Vagina (tissue), 2 donors: ENCODE data around the gene MS4A4E. TPM values are rescaled to one million over a fixed set of nuclear protein-coding genes. Genes with fewer than 3 reads are reported as not detected.
"Not testable (repeated sequence)": the region's sequence is repeated elsewhere in the genome, so short reads cannot be mapped to it uniquely, and the experiment has no call there.

ENCODE experiments used
- DNase-seq, 2 donors: peaks; one replicate each; pipeline ENCODE4 v3.0.0-alpha.2; 2017; ENCODE audit errors: extremely low spot score in 2 of 2
- H3K27ac ChIP-seq: fragments of 200-600 bp; sonication (generic); one replicate; pipeline ENCODE4 v1.5.1; 2019
- H3K27me3 ChIP-seq: fragments of 200-600 bp; sonication (generic); one replicate; pipeline ENCODE4 v1.5.1; 2019
- H3K36me3 ChIP-seq, 2 donors: fragments of 200-600 bp; sonication (generic); one replicate each; pipeline ENCODE4 v1.5.1; 2017 to 2019
- H3K4me1 ChIP-seq: fragments of 200-600 bp; sonication (generic); one replicate; pipeline ENCODE4 v1.5.1; 2019
- H3K4me3 ChIP-seq, 2 donors: fragments of 200-600 bp; sonication (generic); 1 replicate in 1 of 2; 2 replicates in 1 of 2; pipeline ENCODE4 v1.5.1; 2016 to 2019
- H3K9me3 ChIP-seq: fragments of 200-600 bp; sonication (generic); one replicate; pipeline ENCODE4 v1.5.1; 2019
- CTCF ChIP-seq, 3 experiments: fragments of 450-650 bp in 2 of 3; fragments of 200-600 bp in 1 of 3; sonication (generic) in 1 of 3; IDR thresholded peaks; one replicate each; pipeline ENCODE4 v1.5.1; 2017 to 2019; ENCODE audit warnings: antibody characterized with exemption in 3 of 3, mild to moderate bottlenecking in 2 of 3, moderate library complexity in 2 of 3
- POLR2A ChIP-seq, 2 donors: fragments of 450-650 bp; IDR thresholded peaks; one replicate each; pipeline ENCODE4 v1.6.1; 2017; ENCODE audit warnings: antibody characterized with exemption in 2 of 2, mild to moderate bottlenecking in 2 of 2, moderate library complexity in 2 of 2
- POLR2AphosphoS5 ChIP-seq, 2 donors: sonication (generic); formaldehyde crosslinking; IDR thresholded peaks; one replicate each; pipeline ENCODE4 v1.9.0; 2017; ENCODE audit warnings: antibody characterized with exemption in 2 of 2, mild to moderate bottlenecking in 2 of 2, low read depth in 1 of 2; ENCODE audit not compliant: insufficient read depth in 1 of 2
- intact Hi-C: fragments of 100-400 bp; cut with DNase I; formaldehyde crosslinking; loops from one replicate; pipeline ENCODE4 v1.15.1; 2023
- total RNA-seq: library from RNA; depleted of rRNA; stranded (reverse); fragments of >200 nt; gene quantifications from one replicate; pipeline ENCODE4 v1.2.3, GENCODE V29; 2016

The MS4A4E gene
- 1.7 TPM for total RNA-seq

- no peaks in the 10 kb centered on the region for H3K36me3 ChIP-seq
- no peaks in the 10 kb centered on the region for H3K9me3 ChIP-seq
- TF ChIP-seq POLR2AphosphoS5 (IDR thresholded peaks at IDR 0.05; ENCODE audit: insufficient read depth in 1 of 2, low read depth in 1 of 2): no peak
- no peaks in the 10 kb centered on the region for H3K4me1 ChIP-seq
- H3K4me3 ChIP-seq: no peak within 1 kb of the TSS
- H3K27ac ChIP-seq: no peak within 1 kb of the TSS
- DNase-seq: no peak
- intact Hi-C loops: no loop called here
- H3K27me3 ChIP-seq: no peaks in the 10 kb centered on the region
Observed at GRCh38 chr11:60242740-60243239, at the start of gene MS4A4E. Gene MS4A4E (minus strand): TSS chr11:60243137. CDS start chr11:60230055, 13,082 bp downstream.

GRCh38 chr11:60292145-60292544, 49.2 kb upstream of the MS4A4E start:
- no peaks in the 10 kb centered on the region for H3K4me1 ChIP-seq
- no peak overlapping the region for H3K4me3 ChIP-seq
- H3K36me3 ChIP-seq: no peaks in the 10 kb centered on the region
- intact Hi-C loops: no loop called here
- no peak overlapping the region for H3K27ac ChIP-seq
- TF ChIP-seq POLR2AphosphoS5 (IDR thresholded peaks at IDR 0.05; ENCODE audit: insufficient read depth in 1 of 2, low read depth in 1 of 2) (no peak), POLR2A (IDR thresholded peaks at IDR 0.05) (no peak), CTCF (IDR thresholded peaks at IDR 0.05) (no peak)
- H3K27me3 ChIP-seq: no peaks in the 10 kb centered on the region
- no peaks in the 10 kb centered on the region for H3K9me3 ChIP-seq
- no peak for DNase-seq

GRCh38 chr11:60288531-60288930, 45.6 kb upstream of the MS4A4E start:
- Histone ChIP-seq H3K36me3 (no peaks in the 10 kb centered on the region), H3K27me3 (no peaks in the 10 kb centered on the region), H3K9me3 (no peaks in the 10 kb centered on the region), H3K4me1 (no peaks in the 10 kb centered on the region), H3K4me3 (no peak overlapping the region), H3K27ac (no peak overlapping the region)
- DNase-seq: no peak
- intact Hi-C loops: no loop called here
- TF ChIP-seq CTCF (IDR thresholded peaks at IDR 0.05) (no peak), POLR2A (IDR thresholded peaks at IDR 0.05) (no peak), POLR2AphosphoS5 (IDR thresholded peaks at IDR 0.05; ENCODE audit: insufficient read depth in 1 of 2, low read depth in 1 of 2) (no peak)

- H3K4me3 ChIP-seq, intact Hi-C loops, H3K4me1 ChIP-seq, DNase-seq, H3K27ac ChIP-seq, H3K36me3 ChIP-seq, H3K27me3 ChIP-seq, H3K9me3 ChIP-seq: not testable (repeated sequence)
Observed at GRCh38 chr11:60285411-60286126, 42.6 kb upstream of the MS4A4E start.

GRCh38 chr11:60282286-60282685, 39.3 kb upstream of the MS4A4E start:
- Histone ChIP-seq H3K9me3 (no peaks in the 10 kb centered on the region), H3K27ac (no peak overlapping the region), H3K27me3 (no peaks in the 10 kb centered on the region), H3K4me3 (no peak overlapping the region), H3K36me3 (no peaks in the 10 kb centered on the region), H3K4me1 (no peaks in the 10 kb centered on the region)
- DNase-seq: no peak
- TF ChIP-seq POLR2AphosphoS5 (IDR thresholded peaks at IDR 0.05; ENCODE audit: insufficient read depth in 1 of 2, low read depth in 1 of 2): no peak
- no peak for TF ChIP-seq CTCF (IDR thresholded peaks at IDR 0.05)
- no peak for TF ChIP-seq POLR2A (IDR thresholded peaks at IDR 0.05)
- intact Hi-C loops: no loop called here

GRCh38 chr11:60281485-60281884, 38.5 kb upstream of the MS4A4E start:
- no peak for DNase-seq
- no peaks in the 10 kb centered on the region for H3K27me3 ChIP-seq
- H3K9me3 ChIP-seq: no peaks in the 10 kb centered on the region
- H3K4me3 ChIP-seq: peak overlapping the region in 1 of 2 donors; percentile 13
- no peaks in the 10 kb centered on the region for H3K36me3 ChIP-seq
- no peak for TF ChIP-seq POLR2A (IDR thresholded peaks at IDR 0.05)
- TF ChIP-seq CTCF (IDR thresholded peaks at IDR 0.05): no peak
- TF ChIP-seq POLR2AphosphoS5 (IDR thresholded peaks at IDR 0.05; ENCODE audit: insufficient read depth in 1 of 2, low read depth in 1 of 2): no peak
- H3K27ac ChIP-seq: no peak overlapping the region
- intact Hi-C loops: no loop called here
- no peaks in the 10 kb centered on the region for H3K4me1 ChIP-seq
